Gastroesophageal sphincter (tissue), 4 donors: Measurements from ENCODE around the gene RGS16. TPM values are rescaled to one million over a fixed set of nuclear protein-coding genes. Genes with fewer than 3 reads are reported as not detected.

ENCODE experiments used
- ATAC-seq: fragments of 150-250 bp; one replicate; pipeline ENCODE4 v1.9.1; 2016; ENCODE audit warnings: mild to moderate bottlenecking, moderate library complexity
- H3K27ac ChIP-seq, 4 donors: fragments of 200-600 bp; sonication (generic) in 3 of 4; 1 replicate in 3 of 4; 2 replicates in 1 of 4; pipeline ENCODE4 v1.5.1; 2016 to 2019
- H3K27me3 ChIP-seq: fragments of 200-600 bp; sonication (generic); one replicate; pipeline ENCODE4 v1.5.1; 2019
- H3K36me3 ChIP-seq, 2 donors: fragments of 200-600 bp; sonication (generic); one replicate each; pipeline ENCODE4 v1.5.1; 2019; ENCODE audit warnings: control low read depth in 1 of 2
- H3K4me1 ChIP-seq, 3 donors: fragments of 200-600 bp; sonication (generic); 1 replicate in 2 of 3; 2 replicates in 1 of 3; pipeline ENCODE4 v1.5.1; 2016 to 2019; ENCODE audit warnings: control low read depth in 2 of 3
- H3K4me3 ChIP-seq, 2 donors: fragments of 200-600 bp; sonication (generic); one replicate each; pipeline ENCODE4 v1.5.1; 2019; ENCODE audit warnings: mild to moderate bottlenecking in 1 of 2, moderate library complexity in 1 of 2
- H3K9me3 ChIP-seq, 3 donors: fragments of 200-600 bp; sonication (generic); one replicate each; pipeline ENCODE4 v1.5.1; 2017 to 2019; ENCODE audit warnings: control low read depth in 2 of 3
- EP300 ChIP-seq: sonication (generic); formaldehyde crosslinking; IDR thresholded peaks from one replicate; pipeline ENCODE4 v1.6.1; 2017; ENCODE audit warnings: antibody characterized with exemption, mild to moderate bottlenecking
- POLR2A ChIP-seq, 2 donors: fragments of 450-650 bp; IDR thresholded peaks; one replicate each; pipeline ENCODE4 v1.6.1; 2017; ENCODE audit warnings: antibody characterized with exemption in 2 of 2, mild to moderate bottlenecking in 2 of 2, moderate library complexity in 1 of 2
- POLR2AphosphoS5 ChIP-seq: sonication (generic); formaldehyde crosslinking; IDR thresholded peaks from one replicate; pipeline ENCODE4 v1.6.1; 2017; ENCODE audit warnings: antibody characterized with exemption
- WGBS, 2 donors: methylation state at CpG; one replicate each; pipeline ENCODE4 v1.1.5; 2018; ENCODE audit warnings: low coverage in 1 of 2; 5-methylcytosine and 5-hydroxymethylcytosine counted together
- total RNA-seq, 4 donors: library from RNA; depleted of rRNA; stranded (reverse); fragments of >200 nt; gene quantifications; one replicate each; pipeline ENCODE4 v1.1.0, GENCODE V29; 2016
- TF ChIP-seq, protein P1 (sequence below), 4 experiments: fragments of 200-600 bp in 2 of 4; fragments of 450-650 bp in 2 of 4; sonication (generic) in 1 of 4; IDR thresholded peaks; one replicate each; pipeline ENCODE4 v1.5.1; 2017 to 2019; ENCODE audit warnings: antibody characterized with exemption in 4 of 4, mild to moderate bottlenecking in 2 of 4, moderate library complexity in 2 of 4

Gene RGS16
- total RNA-seq, 4 donors from 2014 or later: 0.47 to 10.6 (median 2.1) TPM

DNA sequence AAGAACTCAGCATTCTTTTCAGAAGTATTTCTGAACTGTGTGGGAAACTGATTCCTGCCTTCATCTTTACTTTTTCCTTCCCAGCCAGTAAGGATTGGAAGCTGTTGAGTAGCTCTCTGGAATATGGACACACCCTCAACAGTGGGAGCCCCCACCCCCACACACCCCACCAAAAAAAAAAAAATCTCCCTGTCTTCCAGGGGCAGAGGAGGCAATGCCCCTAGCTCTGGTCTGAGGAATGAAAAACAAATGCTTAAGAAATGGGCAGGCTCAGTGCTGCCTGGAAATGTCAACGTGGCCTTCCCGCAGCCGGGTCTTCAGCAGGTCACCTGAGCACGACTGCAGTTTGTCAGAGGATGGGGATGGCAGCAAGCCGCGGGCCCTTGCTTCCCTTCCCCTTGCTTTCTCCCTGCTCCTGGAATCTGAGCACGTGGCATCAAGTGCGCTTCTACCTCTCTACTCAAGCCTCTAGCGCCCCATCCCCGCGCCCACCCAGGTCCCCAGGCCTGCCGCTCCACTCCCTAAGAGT is 479 bp downstream of the RGS16 start:
- TF ChIP-seq, protein P1, sequence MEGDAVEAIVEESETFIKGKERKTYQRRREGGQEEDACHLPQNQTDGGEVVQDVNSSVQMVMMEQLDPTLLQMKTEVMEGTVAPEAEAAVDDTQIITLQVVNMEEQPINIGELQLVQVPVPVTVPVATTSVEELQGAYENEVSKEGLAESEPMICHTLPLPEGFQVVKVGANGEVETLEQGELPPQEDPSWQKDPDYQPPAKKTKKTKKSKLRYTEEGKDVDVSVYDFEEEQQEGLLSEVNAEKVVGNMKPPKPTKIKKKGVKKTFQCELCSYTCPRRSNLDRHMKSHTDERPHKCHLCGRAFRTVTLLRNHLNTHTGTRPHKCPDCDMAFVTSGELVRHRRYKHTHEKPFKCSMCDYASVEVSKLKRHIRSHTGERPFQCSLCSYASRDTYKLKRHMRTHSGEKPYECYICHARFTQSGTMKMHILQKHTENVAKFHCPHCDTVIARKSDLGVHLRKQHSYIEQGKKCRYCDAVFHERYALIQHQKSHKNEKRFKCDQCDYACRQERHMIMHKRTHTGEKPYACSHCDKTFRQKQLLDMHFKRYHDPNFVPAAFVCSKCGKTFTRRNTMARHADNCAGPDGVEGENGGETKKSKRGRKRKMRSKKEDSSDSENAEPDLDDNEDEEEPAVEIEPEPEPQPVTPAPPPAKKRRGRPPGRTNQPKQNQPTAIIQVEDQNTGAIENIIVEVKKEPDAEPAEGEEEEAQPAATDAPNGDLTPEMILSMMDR (IDR thresholded peaks at IDR 0.05): no peak
- TF ChIP-seq EP300 (no peak), POLR2A (IDR thresholded peaks at IDR 0.05) (no peak), POLR2AphosphoS5 (peak; percentile 52)

DNA sequence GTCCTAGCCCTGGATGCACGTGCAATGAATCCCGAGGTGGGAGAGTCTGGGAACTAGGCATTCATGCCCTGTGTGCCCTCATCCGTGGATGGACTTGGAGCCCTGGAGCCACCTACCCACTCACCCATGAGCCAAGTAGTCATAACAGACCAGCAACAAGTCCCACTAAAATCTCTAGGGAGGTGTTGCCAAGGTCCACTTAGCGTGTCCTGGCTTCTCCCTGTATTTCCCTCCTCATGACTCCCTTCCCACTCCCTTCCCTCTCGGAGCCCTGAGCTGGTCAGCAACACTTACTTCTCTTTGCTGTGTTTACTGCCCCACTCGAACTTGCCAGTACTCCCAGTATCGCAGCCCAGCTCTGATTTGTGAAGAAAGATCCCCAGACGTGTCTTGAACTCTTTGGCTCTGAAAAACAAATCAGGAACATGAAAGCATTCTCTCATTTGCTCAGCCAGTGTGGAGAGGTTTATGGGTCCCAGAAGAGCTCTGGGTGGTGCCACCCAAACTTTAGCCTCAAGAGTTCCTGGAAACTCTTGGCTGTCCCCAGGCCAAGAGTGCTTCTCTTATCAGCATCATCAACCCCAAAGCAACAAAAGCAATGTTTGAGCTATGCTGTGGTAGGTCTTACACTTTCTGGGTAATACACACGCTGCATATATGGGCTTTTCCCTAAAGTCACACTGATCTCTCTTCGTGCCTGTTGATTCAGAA is 1.1 kb downstream of the RGS16 start:
- WGBS, 2 donors: 52 to 68% methylated on average over 6 to 10 of the region's 10 CpGs
- Histone ChIP-seq H3K4me3 (peak overlapping the region in 1 of 2 donors; percentile 57), H3K36me3 (peaks cover 0 to 22% of the 10 kb centered on the region in 2 donors), H3K27ac (peak overlapping the region in 3 of 4 donors; percentile 62 to 79 (median 74)), H3K9me3 (no peaks in the 10 kb centered on the region), H3K27me3 (no peaks in the 10 kb centered on the region), H3K4me1 (peaks cover 0 to 42% (median 21%) of the 10 kb centered on the region in 3 donors)
- TF ChIP-seq EP300 (no peak), POLR2AphosphoS5 (no peak), POLR2A (IDR thresholded peaks at IDR 0.05) (no peak)
- TF ChIP-seq, protein P1 (IDR thresholded peaks at IDR 0.05): no peak
- ATAC-seq: no peak

More for the DNA sequence above, 479 bp downstream of the RGS16 start:
- Histone ChIP-seq H3K4me1 (peaks cover 0 to 42% (median 21%) of the 10 kb centered on the region in 3 donors), H3K27ac (peak overlapping the region in 3 of 4 donors; percentile 62 to 79 (median 74)), H3K36me3 (peaks cover 0 to 20% of the 10 kb centered on the region in 2 donors), H3K4me3 (peak overlapping the region; percentile 27 to 57), H3K27me3 (no peaks in the 10 kb centered on the region), H3K9me3 (no peaks in the 10 kb centered on the region)
- ATAC-seq: peak; percentile 20
- WGBS, 2 donors: 13% methylated on average over 6 of the region's 12 CpGs; no CpG with 5 or more reads in 1 of the 2 donors

DNA sequence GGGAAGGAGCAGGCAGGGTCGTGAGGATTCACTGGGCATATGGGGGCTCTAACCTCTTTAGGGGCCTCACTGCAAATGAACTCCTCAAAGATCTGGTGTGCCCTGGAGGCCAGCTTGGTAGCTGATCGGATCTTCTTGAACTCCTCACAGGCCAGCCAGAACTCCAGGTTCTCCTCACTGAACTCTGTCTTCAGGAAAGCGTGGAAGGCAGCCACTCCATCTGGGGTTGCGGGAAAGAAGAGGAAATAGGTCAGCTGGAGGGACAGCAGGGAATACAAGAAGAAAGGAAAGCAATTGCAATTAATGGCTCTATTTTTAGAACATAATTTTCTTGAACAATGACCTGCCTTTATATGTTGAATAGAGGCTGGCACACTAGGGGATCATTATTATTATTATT is 2.3 kb downstream of the RGS16 start:
- H3K9me3 ChIP-seq: no peaks in the 10 kb centered on the region
- H3K36me3 ChIP-seq: peaks cover 0 to 22% of the 10 kb centered on the region in 2 donors
- no peak for TF ChIP-seq POLR2A (IDR thresholded peaks at IDR 0.05)
- TF ChIP-seq, protein P1 (IDR thresholded peaks at IDR 0.05): no peak
- TF ChIP-seq POLR2AphosphoS5: no peak
- TF ChIP-seq EP300: no peak
- H3K27ac ChIP-seq: peak overlapping the region in 3 of 4 donors; percentile 53 to 62 (median 60)
- peaks cover 0 to 42% (median 21%) of the 10 kb centered on the region in 3 donors for H3K4me1 ChIP-seq
- no peak for ATAC-seq
- WGBS, 2 donors: 40 to 80% methylated on average over 1 of the region's 4 CpGs
- no peak overlapping the region for H3K4me3 ChIP-seq
- H3K27me3 ChIP-seq: no peaks in the 10 kb centered on the region

DNA sequence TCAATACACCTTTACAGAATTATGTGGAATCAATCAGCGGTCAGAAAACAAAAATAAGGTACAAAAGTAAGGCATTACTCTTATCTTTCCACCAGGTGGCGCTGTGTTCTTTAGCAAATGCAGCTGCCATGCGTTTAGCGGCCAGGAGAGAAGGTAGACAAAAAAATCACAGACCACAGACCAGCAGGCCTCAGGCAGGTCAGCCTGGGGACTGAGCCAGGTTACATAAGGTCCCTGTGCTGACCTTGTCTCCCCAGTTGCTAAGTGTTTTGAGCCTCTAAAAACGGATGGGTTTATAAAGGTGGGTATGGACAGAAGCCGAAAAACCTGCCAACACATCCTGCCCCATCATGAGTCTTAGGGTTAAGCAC is 2.8 kb downstream of the RGS16 start:
- WGBS, 2 donors: 13 to 17% methylated on average over 6 of the region's 6 CpGs
- H3K27ac ChIP-seq: peak overlapping the region in 3 of 4 donors; percentile 53 to 62 (median 60)

More for the DNA sequence above, 2.8 kb downstream of the RGS16 start:
- no peak overlapping the region for H3K4me3 ChIP-seq
- peak; percentile 11 for TF ChIP-seq POLR2AphosphoS5
- no peak for TF ChIP-seq EP300
- TF ChIP-seq, protein P1 (IDR thresholded peaks at IDR 0.05): peak; percentile 87 to 97 (median 92)
- no peak for TF ChIP-seq POLR2A (IDR thresholded peaks at IDR 0.05)
- H3K9me3 ChIP-seq: no peaks in the 10 kb centered on the region
- peak; percentile 16 for ATAC-seq
- peaks cover 0 to 22% of the 10 kb centered on the region in 2 donors for H3K36me3 ChIP-seq
- no peaks in the 10 kb centered on the region for H3K27me3 ChIP-seq
- peaks cover 0 to 42% (median 21%) of the 10 kb centered on the region in 3 donors for H3K4me1 ChIP-seq
